Forelimb muscle (tissue), 1 donor: ENCODE measurements around the gene SFI1. TPM values are rescaled to one million over a fixed set of nuclear protein-coding genes. Genes with fewer than 3 reads are reported as not detected.

Experiments
- DNase-seq: peaks from one replicate; pipeline ENCODE4 v3.0.0-alpha.2; 2013; ENCODE audit warnings: low read depth
- polyA plus RNA-seq: library from polyadenylated mRNA; unstranded; fragments of 120-200 nt; gene quantifications from one replicate; pipeline ENCODE4 v1.2.1, GENCODE V29; 2013; ENCODE audit not compliant: insufficient read length

The SFI1 gene
- polyA plus RNA-seq, 1 donor, result 9.6 TPM

- no peak for DNase-seq
Observed at GRCh38 chr22:31616315-31616980, 120.1 kb downstream of the SFI1 start.

- DNase-seq, result no peak
Observed at GRCh38 chr22:31618057-31618456, 121.7 kb downstream of the SFI1 start.

- no peak for DNase-seq
Observed at GRCh38 chr22:31618471-31619176, 122.3 kb downstream of the SFI1 start.

GRCh38 chr22:31619611-31620300 lies 123.4 kb downstream of the SFI1 start:
- no peak for DNase-seq

- no peak for DNase-seq
Observed at GRCh38 chr22:31620756-31621480, 124.6 kb downstream of the SFI1 start.

GRCh38 chr22:31621507-31622124 lies 125.3 kb downstream of the SFI1 start:
- DNase-seq, result no peak

DNA sequence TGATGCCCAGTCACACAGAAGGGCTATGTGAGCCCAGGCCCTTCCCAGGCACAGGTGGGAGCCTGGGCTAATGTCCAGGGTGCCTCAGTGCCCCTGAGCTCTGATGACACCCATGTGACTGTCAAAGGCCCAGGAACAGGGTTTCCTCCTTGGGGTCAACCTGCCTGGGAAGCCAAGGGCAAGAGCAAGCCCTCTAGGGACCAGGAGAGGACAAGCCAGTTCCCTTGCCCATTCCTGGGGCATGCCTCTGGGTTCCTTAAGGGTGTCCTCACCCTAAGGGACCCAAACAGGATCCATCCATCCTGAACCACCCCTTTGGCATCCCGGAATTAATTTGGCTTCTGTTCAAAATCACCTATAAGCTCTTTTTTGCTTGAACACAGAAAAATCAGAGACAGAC lies 126.6 kb downstream of the SFI1 start:
- no peak for DNase-seq

GRCh38 chr22:31623592-31624304 lies 127.4 kb downstream of the SFI1 start:
- DNase-seq, result no peak

GRCh38 chr22:31625257-31625640 lies 128.9 kb downstream of the SFI1 start:
- DNase-seq, result no peak

DNA sequence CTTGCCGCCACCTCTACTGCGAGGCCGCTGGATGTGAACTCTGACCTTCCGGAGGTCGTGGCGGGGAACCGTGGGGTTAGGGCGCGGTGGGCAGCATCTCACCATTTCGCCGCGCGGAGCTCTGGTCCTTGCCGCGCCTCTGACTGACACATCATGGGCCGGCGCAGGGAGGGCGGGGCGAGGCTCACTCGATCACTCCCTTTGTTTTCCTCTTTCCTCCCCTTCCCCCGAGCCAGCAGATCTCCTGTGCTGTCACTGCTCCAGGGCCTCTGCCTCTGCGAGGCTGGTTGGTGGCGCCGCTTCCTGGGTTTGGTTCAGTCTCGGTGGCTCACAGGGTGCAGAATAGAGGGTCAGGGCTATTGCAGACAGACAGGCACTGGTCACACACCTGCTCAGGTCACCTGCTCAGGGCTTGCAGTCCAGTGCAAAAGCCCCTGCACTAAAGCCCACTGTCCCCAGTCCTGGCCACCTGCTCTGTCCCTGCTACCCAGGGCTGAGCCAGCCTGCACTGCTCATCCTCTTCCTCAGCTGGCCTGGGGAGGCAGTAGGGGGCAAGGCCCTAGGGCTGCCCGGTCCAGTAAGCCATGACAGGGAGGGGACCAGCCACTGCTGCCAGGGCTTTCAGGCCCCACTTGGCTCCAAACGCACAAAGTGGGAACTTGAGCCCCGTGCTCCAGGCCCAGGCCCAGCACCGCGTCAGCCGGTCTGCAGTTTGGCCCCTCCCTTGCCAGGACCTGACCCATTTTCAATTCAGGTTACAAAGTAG lies 129.5 kb downstream of the SFI1 start:
- no peak for DNase-seq

DNA sequence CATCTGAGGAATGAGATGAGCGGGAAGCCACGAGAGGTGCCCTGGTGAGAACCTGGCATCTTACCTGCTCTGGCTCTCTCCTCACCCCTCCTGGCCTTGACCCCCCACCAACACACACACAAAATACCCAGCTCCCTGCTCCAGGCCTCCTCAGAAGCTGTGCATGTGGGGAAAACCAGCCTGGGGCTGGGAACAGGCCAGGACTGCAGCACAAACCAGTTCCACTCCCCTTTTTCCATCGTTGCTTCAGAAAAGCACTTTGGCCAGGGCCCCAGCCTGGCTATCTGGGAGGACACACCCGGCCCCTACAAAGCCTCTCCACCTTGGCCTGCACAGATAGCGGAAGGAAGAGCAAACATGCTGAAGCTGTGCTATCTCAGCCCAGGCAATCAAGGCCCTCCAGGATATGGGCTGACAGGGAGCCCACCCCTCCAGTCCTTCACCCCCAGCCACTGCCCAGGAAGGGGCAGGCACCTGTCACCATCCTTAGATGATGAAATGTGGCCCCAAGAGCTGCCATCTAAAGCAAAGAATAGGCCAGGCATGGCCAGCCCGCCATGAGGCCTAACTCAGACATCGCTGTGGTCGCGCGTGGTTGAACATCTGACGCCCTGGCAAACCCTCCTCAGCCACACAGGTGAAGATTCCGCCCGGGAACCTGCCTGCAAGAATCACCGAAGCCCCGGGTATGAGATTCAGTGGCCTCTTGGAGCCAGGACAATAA lies 130.3 kb downstream of the SFI1 start:
- DNase-seq, result no peak

- DNase-seq, result no peak
Observed at GRCh38 chr22:31627223-31627731, 130.9 kb downstream of the SFI1 start.

GRCh38 chr22:31628362-31628761 lies 132.0 kb downstream of the SFI1 start:
- no peak for DNase-seq

GRCh38 chr22:31628969-31629708 lies 132.8 kb downstream of the SFI1 start:
- no peak for DNase-seq

DNA sequence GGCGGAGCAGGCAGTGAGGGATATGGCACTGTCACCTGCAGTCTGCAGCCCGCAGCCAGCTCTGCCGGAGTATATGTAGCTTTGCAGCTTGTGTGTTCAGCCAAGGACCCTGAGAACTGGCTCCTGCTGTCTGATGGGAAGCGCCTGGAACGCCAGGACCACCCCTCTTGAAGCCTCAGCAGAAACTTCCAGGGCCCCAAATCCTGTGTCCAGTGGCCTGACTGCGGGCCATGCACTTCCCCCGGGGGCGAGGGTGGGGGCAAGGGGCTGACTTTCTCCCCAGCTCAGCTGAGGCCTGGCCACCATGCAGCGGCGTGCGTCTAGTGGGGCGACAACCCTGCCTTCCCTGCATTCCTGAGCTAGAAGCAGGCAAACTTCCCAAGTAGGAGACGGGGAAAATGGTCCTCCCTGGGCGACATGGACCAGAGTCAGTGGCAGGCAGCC lies 133.4 kb downstream of the SFI1 start:
- no peak for DNase-seq

GRCh38 chr22:31630331-31631329 lies 134.3 kb downstream of the SFI1 start:
- no peak for DNase-seq

DNA sequence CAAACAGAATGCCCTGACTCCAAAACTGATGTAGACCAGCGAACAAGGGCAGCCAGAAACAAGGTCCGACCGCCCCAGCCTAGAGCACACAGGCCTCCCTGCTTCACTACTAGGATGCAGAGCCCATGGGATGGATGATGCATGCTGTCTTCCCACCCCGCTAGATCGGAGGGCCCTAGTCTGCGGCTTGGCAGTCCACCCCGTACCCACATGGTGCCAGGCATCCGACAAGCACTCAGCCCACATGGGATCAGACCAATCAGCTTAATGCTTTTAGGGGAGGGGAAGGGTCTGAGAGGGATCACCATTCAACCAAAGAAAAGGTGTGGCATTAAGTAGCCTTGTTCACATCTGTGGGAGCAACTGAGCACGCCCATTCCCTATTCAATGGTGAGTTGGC lies 135.1 kb downstream of the SFI1 start:
- DNase-seq, result no peak
